H9 (cell line): ENCODE measurements around the gene VEZF1. TPM values are rescaled to one million over a fixed set of nuclear protein-coding genes. Genes with fewer than 3 reads are reported as not detected.

Experiments used
- DNase-seq: peaks from one replicate; pipeline ENCODE4 v3.0.0-alpha.2; 2017
- H2AFZ ChIP-seq: one replicate; pipeline ENCODE4 v1.6.1; 2013; ENCODE audit warnings: mild to moderate bottlenecking, low read length, control low read depth, moderate library complexity
- H2AK5ac ChIP-seq: 2 replicates; pipeline ENCODE4 v1.6.1; 2013; ENCODE audit warnings: low read length, control low read depth, mixed read lengths; ENCODE audit not compliant: insufficient read length
- H2BK120ac ChIP-seq: one replicate; pipeline ENCODE4 v1.6.1; 2013; ENCODE audit warnings: low read depth, mild to moderate bottlenecking, low read length, control low read depth, inconsistent platforms; ENCODE audit not compliant: poor library complexity, severe bottlenecking
- H2BK12ac ChIP-seq: 2 replicates; pipeline ENCODE4 v1.6.1; 2013; ENCODE audit warnings: low read length, control low read depth, mixed read lengths, low read depth; ENCODE audit not compliant: insufficient read length
- H2BK15ac ChIP-seq: 2 replicates; pipeline ENCODE4 v1.6.1; 2013; ENCODE audit warnings: low read depth, low read length, control low read depth
- H2BK20ac ChIP-seq: one replicate; pipeline ENCODE4 v1.6.1; 2013; ENCODE audit warnings: low read depth, mild to moderate bottlenecking, low read length, control low read depth, inconsistent platforms; ENCODE audit not compliant: poor library complexity, severe bottlenecking
- H2BK5ac ChIP-seq: 2 replicates; pipeline ENCODE4 v1.6.1; 2013; ENCODE audit warnings: low read length, control low read depth, mixed read lengths; ENCODE audit not compliant: insufficient read length
- H3K14ac ChIP-seq: 2 replicates; pipeline ENCODE4 v1.6.1; 2013; ENCODE audit warnings: low read length, control low read depth; ENCODE audit not compliant: insufficient read depth
- H3K18ac ChIP-seq: 2 replicates; pipeline ENCODE4 v1.6.1; 2013; ENCODE audit warnings: low read depth, mild to moderate bottlenecking, mixed read lengths, low read length, control low read depth; ENCODE audit not compliant: insufficient read length
- H3K23ac ChIP-seq: 2 replicates; pipeline ENCODE4 v1.6.1; 2013; ENCODE audit warnings: low read length, control low read depth, mixed read lengths, low read depth; ENCODE audit not compliant: insufficient read length
- H3K23me2 ChIP-seq: 2 replicates; pipeline ENCODE4 v1.6.1; 2013; ENCODE audit warnings: low read depth, mild to moderate bottlenecking, mixed read lengths, low read length, control low read depth; ENCODE audit not compliant: insufficient read length, poor library complexity, severe bottlenecking
- H3K27ac ChIP-seq: 2 replicates; pipeline ENCODE4 v1.5.1; 2013; ENCODE audit warnings: low read length, control low read depth, mixed read lengths, low read depth; ENCODE audit not compliant: insufficient read length
- H3K27me3 ChIP-seq: 2 replicates; pipeline ENCODE4 v1.6.1; 2013; ENCODE audit warnings: low read length, control low read depth, inconsistent platforms; ENCODE audit not compliant: insufficient read depth
- H3K4ac ChIP-seq: 2 replicates; pipeline ENCODE4 v1.6.1; 2013; ENCODE audit warnings: low read depth, mild to moderate bottlenecking, control low read depth, inconsistent platforms, low read length, moderate library complexity
- H3K4me1 ChIP-seq: 2 replicates; pipeline ENCODE4 v1.6.1; 2013; ENCODE audit warnings: low read length, control low read depth, inconsistent platforms; ENCODE audit not compliant: insufficient read depth
- H3K4me2 ChIP-seq: 2 replicates; pipeline ENCODE4 v1.6.1; 2013; ENCODE audit warnings: low read length, control low read depth, mixed read lengths; ENCODE audit not compliant: insufficient read length, insufficient read depth
- H3K56ac ChIP-seq: 2 replicates; pipeline ENCODE4 v1.6.1; 2013; ENCODE audit warnings: low read depth, mild to moderate bottlenecking, mixed read lengths, low read length, control low read depth; ENCODE audit not compliant: insufficient read length
- H3K79me1 ChIP-seq: 2 replicates; pipeline ENCODE4 v1.6.1; 2013; ENCODE audit warnings: low read depth, mild to moderate bottlenecking, moderate library complexity, low read length, control low read depth, inconsistent platforms; ENCODE audit not compliant: insufficient read depth, poor library complexity, severe bottlenecking
- H3K79me2 ChIP-seq: 2 replicates; pipeline ENCODE4 v1.6.1; 2013; ENCODE audit warnings: low read length, control low read depth, inconsistent platforms; ENCODE audit not compliant: insufficient read depth
- H3K9ac ChIP-seq: 2 replicates; pipeline ENCODE4 v1.6.1; 2013; ENCODE audit warnings: low read length, control low read depth, mixed read lengths; ENCODE audit not compliant: insufficient read length; ENCODE audit errors: extremely low read depth
- H3K9me3 ChIP-seq: one replicate; pipeline ENCODE4 v1.6.1; 2013; ENCODE audit warnings: low read depth, low read length, inconsistent platforms; ENCODE audit not compliant: control insufficient read depth
- H3T11ph ChIP-seq: one replicate; pipeline ENCODE4 v1.6.1; 2013; ENCODE audit warnings: mild to moderate bottlenecking, low read length, control low read depth, inconsistent platforms
- H4K20me1 ChIP-seq: one replicate; pipeline ENCODE4 v1.6.1; 2013; ENCODE audit not compliant: control insufficient read depth, insufficient read length, insufficient read depth
- H4K5ac ChIP-seq: 2 replicates; pipeline ENCODE4 v1.6.1; 2013; ENCODE audit warnings: low read depth, mild to moderate bottlenecking, mixed read lengths, low read length, control low read depth; ENCODE audit not compliant: insufficient read length
- H4K8ac ChIP-seq: replicated peaks from 2 replicates; pipeline ENCODE4 v1.6.1; 2013; ENCODE audit warnings: low read length, control low read depth, mixed read lengths, low read depth; ENCODE audit not compliant: insufficient read length
- H4K91ac ChIP-seq: 2 replicates; pipeline ENCODE4 v1.6.1; 2013; ENCODE audit warnings: low read depth, mild to moderate bottlenecking, moderate library complexity, mixed read lengths, low read length, control low read depth; ENCODE audit not compliant: insufficient read length
- H3K27ac Mint-ChIP-seq, 3 experiments: 2 replicates in 2 of 3; 3 replicates in 1 of 3; pipeline ENCODE4 v1.8.0; 2020 to 2021; ENCODE audit warnings: mixed read lengths in 3 of 3, mild to moderate bottlenecking in 1 of 3, moderate library complexity in 1 of 3
- H3K27me3 Mint-ChIP-seq: 2 replicates; pipeline ENCODE4 v1.8.0; 2021; ENCODE audit warnings: low read depth, mild to moderate bottlenecking, moderate library complexity, mixed read lengths
- H3K36me3 Mint-ChIP-seq, 3 experiments: 2 replicates in 2 of 3; 3 replicates in 1 of 3; pipeline ENCODE4 v1.8.0; 2020 to 2021; ENCODE audit warnings: low read depth in 3 of 3, mixed read lengths in 3 of 3; ENCODE audit not compliant: insufficient read depth in 1 of 3
- H3K4me1 Mint-ChIP-seq, 2 experiments: 2 replicates each; pipeline ENCODE4 v1.8.0; 2020; ENCODE audit warnings: mixed read lengths in 2 of 2
- H3K4me3 Mint-ChIP-seq, 2 experiments: 2 replicates in 1 of 2; 3 replicates in 1 of 2; pipeline ENCODE4 v1.8.0; 2020 to 2021; ENCODE audit warnings: mild to moderate bottlenecking in 2 of 2, mixed read lengths in 2 of 2, moderate library complexity in 1 of 2
- H3K9me3 Mint-ChIP-seq, 2 experiments: 2 replicates in 1 of 2; 3 replicates in 1 of 2; pipeline ENCODE4 v1.8.0; 2020; ENCODE audit warnings: mild to moderate bottlenecking in 2 of 2, mixed read lengths in 2 of 2, moderate library complexity in 1 of 2
- WGBS: extraction: QIAGEN DNeasy Blood & Tissue Kit; methylation state at CpG from one replicate; pipeline ENCODE4 v1.1.7; 2013; ENCODE audit warnings: missing lambda C conversion rate, low lambda C conversion rate, mixed read lengths; ENCODE audit not compliant: insufficient read length; ENCODE audit errors: extremely low coverage; 5-methylcytosine and 5-hydroxymethylcytosine counted together
- total RNA-seq: library from RNA; stranded (reverse); gene quantifications from 2 replicates; pipeline ENCODE4 v1.2.1, GENCODE V29; 2021
- TF ChIP-seq, protein P1 (sequence below): fragments of 200-600 bp; sonication (generic); conservative IDR thresholded peaks from 3 replicates; pipeline ENCODE4 v1.8.0; 2021; ENCODE audit warnings: antibody characterized with exemption, mild to moderate bottlenecking

VEZF1 gene
- total RNA-seq, 1 experiment from 2014 or later, result 58.1 TPM

- Histone ChIP-seq H4K5ac (no peak overlapping the region), H3K56ac (no peak overlapping the region), H2AFZ (no peak overlapping the region), H2BK120ac (no peak overlapping the region), H3K27ac (no peak overlapping the region), H3K9me3 (no peaks in the 10 kb centered on the region), H4K20me1 (no peaks in the 10 kb centered on the region), H2BK20ac (no peak overlapping the region), H3K9ac (no peak overlapping the region), H3K79me2 (peaks cover 19% of the 10 kb centered on the region; the same call in 1 of the 2 replicates), H4K8ac (no peak overlapping the region), H4K91ac (no peak overlapping the region), H3K18ac (no peak overlapping the region), H2BK5ac (no peak overlapping the region), H3K4ac (no peak overlapping the region), H2AK5ac (no peak overlapping the region), H3K23me2 (peaks cover 12% of the 10 kb centered on the region), H3K4me1 (no peaks in the 10 kb centered on the region), H3K4me2 (no peak overlapping the region), H3K23ac (no peak overlapping the region), H2BK15ac (no peak overlapping the region), H2BK12ac (no peak overlapping the region), H3K14ac (no peak overlapping the region), H3K27me3 (no peaks in the 10 kb centered on the region), H3K79me1 (peaks cover 6% of the 10 kb centered on the region), H3T11ph (no peak overlapping the region)
- TF ChIP-seq, protein P1, sequence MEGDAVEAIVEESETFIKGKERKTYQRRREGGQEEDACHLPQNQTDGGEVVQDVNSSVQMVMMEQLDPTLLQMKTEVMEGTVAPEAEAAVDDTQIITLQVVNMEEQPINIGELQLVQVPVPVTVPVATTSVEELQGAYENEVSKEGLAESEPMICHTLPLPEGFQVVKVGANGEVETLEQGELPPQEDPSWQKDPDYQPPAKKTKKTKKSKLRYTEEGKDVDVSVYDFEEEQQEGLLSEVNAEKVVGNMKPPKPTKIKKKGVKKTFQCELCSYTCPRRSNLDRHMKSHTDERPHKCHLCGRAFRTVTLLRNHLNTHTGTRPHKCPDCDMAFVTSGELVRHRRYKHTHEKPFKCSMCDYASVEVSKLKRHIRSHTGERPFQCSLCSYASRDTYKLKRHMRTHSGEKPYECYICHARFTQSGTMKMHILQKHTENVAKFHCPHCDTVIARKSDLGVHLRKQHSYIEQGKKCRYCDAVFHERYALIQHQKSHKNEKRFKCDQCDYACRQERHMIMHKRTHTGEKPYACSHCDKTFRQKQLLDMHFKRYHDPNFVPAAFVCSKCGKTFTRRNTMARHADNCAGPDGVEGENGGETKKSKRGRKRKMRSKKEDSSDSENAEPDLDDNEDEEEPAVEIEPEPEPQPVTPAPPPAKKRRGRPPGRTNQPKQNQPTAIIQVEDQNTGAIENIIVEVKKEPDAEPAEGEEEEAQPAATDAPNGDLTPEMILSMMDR, result no peak
- WGBS, result no CpG with 5 or more reads among the region's 4 CpGs
- Mint-ChIP-seq H3K4me3 (no peak overlapping the region), H3K36me3 (peaks cover 0 to 37% (median 33%) of the 10 kb centered on the region in 3 experiments), H3K9me3 (no peaks in the 10 kb centered on the region), H3K4me1 (peaks cover 42 to 45% of the 10 kb centered on the region in 2 experiments), H3K27me3 (no peaks in the 10 kb centered on the region), H3K27ac (no peak overlapping the region)
- no peak for DNase-seq
These were observed 3.7 kb downstream of the VEZF1 start for GRCh38 chr17:57984261-57984890.
